Endothelial cell of umbilical vein (primary cell): Measurements from ENCODE around the gene RGS1. TPM values are rescaled to one million over a fixed set of nuclear protein-coding genes. Genes with fewer than 3 reads are reported as not detected.

Source experiments
- BruUV-seq: library from RNA; stranded (reverse); fragments of 400-500 nt; replicated peaks from 2 replicates; lab custom pipeline; 2021; lab: Mats Ljungman, UMichigan
- CTCF ChIA-PET: fragments of 300-600, 350-600 bp; sonication (Branson Sonifier 250); formaldehyde crosslinking; loops from one replicate; lab custom pipeline; 2021; ENCODE audit warnings: antibody characterized with exemption, inconsistent platforms; lab: Charles Lee
- POLR2A ChIA-PET: fragments of 300-600, 350-600 bp; sonication (Branson Sonifier 250); formaldehyde crosslinking; loops from one replicate; lab custom pipeline; 2021; ENCODE audit warnings: antibody characterized with exemption, inconsistent platforms; lab: Charles Lee
- DNase-seq: peaks from one replicate; pipeline ENCODE4 v3.0.0-alpha.2; 2011; ENCODE audit warnings: low read depth, low spot score
- FAIRE-seq: peaks from 2 replicates; lab custom pipeline; 2011; peaks lifted over from hg19 to GRCh38; lab: Jason Lieb, UNC
- H2AFZ ChIP-seq: 2 replicates; pipeline ENCODE4 v1.6.0; 2012; ENCODE audit warnings: low read depth, low read length, control low read depth, inconsistent platforms
- H3K27ac ChIP-seq: 2 replicates; pipeline ENCODE4 v1.5.1; 2011; ENCODE audit warnings: low read depth, mild to moderate bottlenecking, control low read depth, low read length, moderate library complexity; ENCODE audit not compliant: insufficient read depth
- H3K27me3 ChIP-seq, 2 experiments: 2 replicates each; pipeline versions ENCODE4 v1.6.0 to v1.6.1; 2011; ENCODE audit warnings: low read length in 2 of 2, mixed read lengths in 1 of 2; ENCODE audit not compliant: control insufficient read depth in 2 of 2, insufficient read depth in 2 of 2
- H3K36me3 ChIP-seq, 2 experiments: 2 replicates in 1 of 2; 3 replicates in 1 of 2; pipeline ENCODE4 v1.5.1; 2011; ENCODE audit warnings: low read length in 2 of 2, mild to moderate bottlenecking in 1 of 2, moderate library complexity in 1 of 2; ENCODE audit not compliant: control insufficient read depth in 2 of 2, insufficient read depth in 2 of 2; ENCODE audit errors: extremely low read depth in 1 of 2
- H3K4me1 ChIP-seq: 3 replicates; pipeline ENCODE4 v1.5.1; 2011; ENCODE audit warnings: mild to moderate bottlenecking, low read length; ENCODE audit not compliant: control insufficient read depth, insufficient read depth; ENCODE audit errors: extremely low read depth
- H3K4me2 ChIP-seq: 2 replicates; pipeline ENCODE4 v1.6.1; 2011; ENCODE audit warnings: low read length, control low read depth, mixed read lengths; ENCODE audit not compliant: insufficient read depth
- H3K4me3 ChIP-seq, 3 experiments: fragments of 200-600 bp in 1 of 3; sonication (generic), shearing (Covaris generic) in 1 of 3; replicated peaks in 1 of 3; 2 replicates each; pipeline ENCODE4 v1.5.1; 2011 to 2016; ENCODE audit warnings: control low read depth in 3 of 3, low read length in 3 of 3, mild to moderate bottlenecking in 2 of 3, inconsistent platforms in 1 of 3, low read depth in 1 of 3, moderate library complexity in 1 of 3; ENCODE audit not compliant: insufficient read depth in 1 of 3
- H3K79me2 ChIP-seq: 2 replicates; pipeline ENCODE4 v1.6.0; 2012; ENCODE audit warnings: low read length, inconsistent platforms; ENCODE audit not compliant: control insufficient read depth, insufficient read depth
- H3K9ac ChIP-seq: replicated peaks from 2 replicates; pipeline ENCODE3; 2011; ENCODE audit warnings: low read length, control low read depth; ENCODE audit not compliant: insufficient read depth; ENCODE audit errors: extremely low read depth
- H3K9me1 ChIP-seq: replicated peaks from 3 replicates; pipeline ENCODE4 v1.6.0; 2011; ENCODE audit warnings: mild to moderate bottlenecking, low read length; ENCODE audit not compliant: control insufficient read depth, insufficient read depth; ENCODE audit errors: extremely low read depth
- H3K9me3 ChIP-seq: replicated peaks from 2 replicates; pipeline ENCODE4 v1.5.1; 2012; ENCODE audit warnings: low read length, inconsistent platforms; ENCODE audit not compliant: control insufficient read depth, insufficient read depth
- H4K20me1 ChIP-seq: replicated peaks from 2 replicates; pipeline ENCODE3; 2011; ENCODE audit warnings: mild to moderate bottlenecking, low read length; ENCODE audit not compliant: control insufficient read depth, insufficient read depth; ENCODE audit errors: extremely low read depth
- EZH2 ChIP-seq: IDR thresholded peaks from 2 replicates; pipeline ENCODE4 v1.6.1; 2012; ENCODE audit warnings: borderline replicate concordance, low read depth, mild to moderate bottlenecking, moderate library complexity, low read length, inconsistent platforms; ENCODE audit not compliant: severe bottlenecking
- FOS ChIP-seq: IDR thresholded peaks from 2 replicates; pipeline ENCODE4 v1.6.1; 2011; ENCODE audit warnings: mild to moderate bottlenecking, low read length, moderate library complexity, borderline replicate concordance; ENCODE audit not compliant: insufficient read depth
- GATA2 ChIP-seq: IDR thresholded peaks from 2 replicates; pipeline ENCODE4 v1.7.0; 2011; ENCODE audit warnings: low read depth, mild to moderate bottlenecking, moderate library complexity, mixed read lengths, low read length; ENCODE audit not compliant: insufficient read length, insufficient read depth
- JUN ChIP-seq: IDR thresholded peaks from 2 replicates; pipeline ENCODE4 v1.6.1; 2011; ENCODE audit warnings: borderline replicate concordance, low read depth; ENCODE audit not compliant: insufficient read length, insufficient read depth
- MYC ChIP-seq: IDR thresholded peaks from one replicate; pipeline ENCODE4 v1.6.1; 2011; ENCODE audit warnings: mild to moderate bottlenecking, low read depth, low read length
- POLR2A ChIP-seq: IDR thresholded peaks from 2 replicates; pipeline ENCODE4 v1.6.1; 2012; ENCODE audit warnings: low read depth, mild to moderate bottlenecking, control low read depth, low read length
- POLR2AphosphoS5 ChIP-seq: IDR thresholded peaks from 2 replicates; pipeline ENCODE4 v1.6.1; 2012; ENCODE audit warnings: low read depth, mild to moderate bottlenecking, control low read depth, low read length, moderate library complexity; ENCODE audit not compliant: insufficient read depth
- dilution Hi-C: fragments of 300-500 bp; cut with MboI; formaldehyde crosslinking; loops from one replicate; pipeline ENCODE4 v1.15.0; 2019; ENCODE audit warnings: low sequenced_read_pairs; ENCODE audit not compliant: extremely low pct_ligation_motif_present
- intact Hi-C: fragments of 100-400 bp; cut with micrococcal nuclease; formaldehyde crosslinking; loops from one replicate; pipeline ENCODE4 v1.10.0; 2022
- polyA plus RNA-seq, 4 experiments: library from polyadenylated mRNA; depleted of rRNA in 3 of 4; stranded (reverse) in 3 of 4; unstranded in 1 of 4; fragments of >200 nt; gene quantifications; 2 replicates each; pipeline versions ENCODE4 v1.2.1 to v1.2.3, GENCODE V29; 2011 to 2012; ENCODE audit warnings: missing spikeins in 1 of 4
- total RNA-seq: library from RNA; stranded (reverse); gene quantifications from 2 replicates; pipeline ENCODE4 v1.2.3, GENCODE V29; 2021
- TF ChIP-seq, protein P1 (sequence below), 2 donors: IDR thresholded peaks; 1 replicate in 1 of 2; 2 replicates in 1 of 2; pipeline ENCODE4 v1.5.1; 2011; ENCODE audit warnings: low read length in 2 of 2, mild to moderate bottlenecking in 2 of 2, moderate library complexity in 2 of 2, control low read depth in 1 of 2, inconsistent platforms in 1 of 2, low read depth in 1 of 2; ENCODE audit not compliant: insufficient read depth in 1 of 2; ENCODE audit errors: extremely low read depth in 1 of 2
- TF ChIP-seq, protein P2 (sequence below): IDR thresholded peaks from 2 replicates; pipeline ENCODE4 v1.6.1; 2011; ENCODE audit not compliant: insufficient read depth, insufficient read length

Gene RGS1
- total and polyA plus RNA-seq, 2 donors (not counting 3 experiments of a cell fraction or from before 2014, with no cell fraction given) = not detected

DNA sequence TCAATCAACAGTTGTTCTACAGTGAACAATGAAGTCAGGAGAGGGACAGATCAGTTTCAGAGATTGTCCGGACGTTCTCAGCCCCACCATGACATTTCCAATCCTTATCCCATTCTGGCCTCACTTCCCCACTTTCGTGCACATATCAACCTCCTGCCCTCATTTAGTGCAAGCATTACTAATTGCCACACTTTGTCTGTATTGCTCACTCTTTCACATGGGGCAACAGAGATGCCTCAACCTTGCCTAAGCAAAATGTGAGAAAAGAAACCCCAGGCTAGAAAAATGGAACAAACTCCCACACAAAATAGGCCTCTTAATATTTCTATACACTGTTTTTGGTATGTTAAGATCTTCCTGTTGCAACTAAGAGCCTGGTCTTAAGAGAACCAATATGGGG lies 8.9 kb upstream of the RGS1 start:
- Histone ChIP-seq H3K9ac (no peak overlapping the region), H3K4me3 (no peak overlapping the region), H3K27me3 (no peaks in the 10 kb centered on the region), H2AFZ (no peak overlapping the region), H3K4me2 (no peak overlapping the region), H4K20me1 (no peaks in the 10 kb centered on the region), H3K79me2 (no peaks in the 10 kb centered on the region), H3K4me1 (no peaks in the 10 kb centered on the region), H3K9me1 (no peaks in the 10 kb centered on the region), H3K9me3 (no peaks in the 10 kb centered on the region), H3K27ac (no peak overlapping the region), H3K36me3 (no peaks in the 10 kb centered on the region)
- CTCF ChIA-PET = interaction anchor here (1.1 kb wide), 1 partner anchor 9 kb away, joined by 3 read pairs; the partner anchor contains the start of gene RGS1
- POLR2A ChIA-PET = no interaction called here
- DNase-seq = no peak
- intact Hi-C loops = no loop called here
- BruUV-seq = no TSS peak
- no peak for TF ChIP-seq GATA2
- TF ChIP-seq, protein P1, sequence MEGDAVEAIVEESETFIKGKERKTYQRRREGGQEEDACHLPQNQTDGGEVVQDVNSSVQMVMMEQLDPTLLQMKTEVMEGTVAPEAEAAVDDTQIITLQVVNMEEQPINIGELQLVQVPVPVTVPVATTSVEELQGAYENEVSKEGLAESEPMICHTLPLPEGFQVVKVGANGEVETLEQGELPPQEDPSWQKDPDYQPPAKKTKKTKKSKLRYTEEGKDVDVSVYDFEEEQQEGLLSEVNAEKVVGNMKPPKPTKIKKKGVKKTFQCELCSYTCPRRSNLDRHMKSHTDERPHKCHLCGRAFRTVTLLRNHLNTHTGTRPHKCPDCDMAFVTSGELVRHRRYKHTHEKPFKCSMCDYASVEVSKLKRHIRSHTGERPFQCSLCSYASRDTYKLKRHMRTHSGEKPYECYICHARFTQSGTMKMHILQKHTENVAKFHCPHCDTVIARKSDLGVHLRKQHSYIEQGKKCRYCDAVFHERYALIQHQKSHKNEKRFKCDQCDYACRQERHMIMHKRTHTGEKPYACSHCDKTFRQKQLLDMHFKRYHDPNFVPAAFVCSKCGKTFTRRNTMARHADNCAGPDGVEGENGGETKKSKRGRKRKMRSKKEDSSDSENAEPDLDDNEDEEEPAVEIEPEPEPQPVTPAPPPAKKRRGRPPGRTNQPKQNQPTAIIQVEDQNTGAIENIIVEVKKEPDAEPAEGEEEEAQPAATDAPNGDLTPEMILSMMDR (IDR thresholded peaks at IDR 0.05; ENCODE audit: extremely low read depth in 1 of 2, insufficient read depth in 1 of 2, low read depth in 1 of 2, low read length in 2 of 2) = no peak
- TF ChIP-seq MYC = no peak
- TF ChIP-seq POLR2A = no peak
- TF ChIP-seq, protein P2, sequence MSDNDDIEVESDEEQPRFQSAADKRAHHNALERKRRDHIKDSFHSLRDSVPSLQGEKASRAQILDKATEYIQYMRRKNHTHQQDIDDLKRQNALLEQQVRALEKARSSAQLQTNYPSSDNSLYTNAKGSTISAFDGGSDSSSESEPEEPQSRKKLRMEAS = no peak
- TF ChIP-seq FOS = no peak
- no peak for TF ChIP-seq POLR2AphosphoS5
- TF ChIP-seq EZH2 = no peak
- TF ChIP-seq JUN = no peak
- FAIRE-seq = peak; percentile 35
- dilution Hi-C loops = no loop called here
